Measurements from ENCODE around the gene AFG3L2. TPM values are rescaled to one million over a fixed set of nuclear protein-coding genes. Genes with fewer than 3 reads are reported as not detected.

The AFG3L2 gene
- total RNA-seq, 5 donors from 2014 or later (not counting 1 experiment from before 2014, with no cell fraction given) = 30.6 to 37.4 (median 36.3) TPM

- no peaks in the 10 kb centered on the region for H3K4me1 ChIP-seq (ENCODE audit: control insufficient read depth in 1 of 2, extremely low read depth in 1 of 2, insufficient read depth in 2 of 2, low read length in 2 of 2)
- DNase-seq = no peak
- peaks cover 0 to 35% of the 10 kb centered on the region in 2 experiments for H3K27me3 ChIP-seq (replicated peaks in 1 of 2; ENCODE audit: control insufficient read depth in 2 of 2, extremely low read depth in 1 of 2, insufficient read depth in 2 of 2, low read length in 1 of 2)
- Mint-ChIP-seq H3K36me3 (no peaks in the 10 kb centered on the region), H3K27ac (no peak overlapping the region), H3K9me3 (no peaks in the 10 kb centered on the region), H3K4me1 (no peaks in the 10 kb centered on the region), H3K4me3 (no peak overlapping the region), H3K27me3 (peaks cover 7 to 27% of the 10 kb centered on the region in 2 donors)
- ATAC-seq (replicated peaks in 1 of 4) = no peak
- 83% methylated on average over 11 of the region's 16 CpGs for WGBS (ENCODE audit: insufficient coverage)
- ChIA-PET CTCF (no interaction called here), POLR2A (no interaction called here)
- H3K36me3 ChIP-seq (ENCODE audit: control insufficient read depth in 2 of 2, extremely low read depth in 1 of 2, insufficient read depth in 1 of 2, low read length in 1 of 2) = no peaks in the 10 kb centered on the region
- no peak overlapping the region for H3K4me3 ChIP-seq (ENCODE audit: control insufficient read depth in 1 of 2, extremely low read depth in 1 of 2, low read length in 1 of 2)
- H3K27ac ChIP-seq (ENCODE audit: low read length) = no peak overlapping the region
- no peaks in the 10 kb centered on the region for H3K9me3 ChIP-seq
Measured at GRCh38 chr18:12279781-12280531, 97.1 kb downstream of the AFG3L2 start.

Other genes with a start within 250 kb of the AFG3L2 start
- not detected for gene CIDEA, start 122.9 kb downstream of the AFG3L2 start, total RNA-seq
- gene TUBB6, start 69.0 kb downstream of the AFG3L2 start, total RNA-seq = 1 to 10 TPM in 2 of 5 donors, under 1 TPM in 3; 0.40 to 4.9 (median 0.96) TPM
- gene PRELID3A, start 30.7 kb upstream of the AFG3L2 start, total RNA-seq = 1 to 10 TPM in 4 of 5 donors, not detected in 1; 1.0 to 1.9 (median 1.2) TPM

All from T-cell (primary cell).